SK-N-SH (cell line): ENCODE results near the gene DCAF10. TPM values are rescaled to one million over a fixed set of nuclear protein-coding genes. Genes with fewer than 3 reads are reported as not detected.

ENCODE experiments used
- CTCF ChIA-PET: fragments of 300-600, 350-600 bp; formaldehyde crosslinking; extraction: SDS; loops from one replicate; lab custom pipeline; 2021; lab: Yijun Ruan, JAX
- POLR2A ChIA-PET: fragments of 350-600 bp; sonication (Branson Sonifier 250); formaldehyde crosslinking; extraction: SDS; loops from one replicate; lab custom pipeline; 2020; ENCODE audit warnings: antibody characterized with exemption, inconsistent platforms; lab: Yijun Ruan, JAX
- DNase-seq: peaks from one replicate; pipeline ENCODE4 v3.0.0; 2012
- H2AFZ ChIP-seq: fragments of 200-600 bp; sonication (generic); 2 replicates; pipeline ENCODE4 v1.8.1; 2016; ENCODE audit warnings: antibody characterized with exemption, mild to moderate bottlenecking, low read depth
- H3F3A ChIP-seq: fragments of 200-600 bp; sonication (generic); replicated peaks from 2 replicates; pipeline ENCODE3; 2016; ENCODE audit warnings: antibody characterized with exemption, mild to moderate bottlenecking; ENCODE audit not compliant: insufficient read depth
- H3K27ac ChIP-seq, 2 experiments: fragments of 200-500 bp in 1 of 2; fragments of 200-600 bp in 1 of 2; sonication (Bioruptor generic) in 1 of 2; sonication (generic), shearing (Covaris generic) in 1 of 2; 2 replicates each; pipeline versions ENCODE4 v1.5.1 to v1.6.1; 2014 to 2016; ENCODE audit warnings: low read depth in 2 of 2, inconsistent platforms in 1 of 2, low read length in 1 of 2, mild to moderate bottlenecking in 1 of 2, mixed read lengths in 1 of 2
- H3K27me3 ChIP-seq: fragments of 200-600 bp; sonication (generic), shearing (Covaris generic); 2 replicates; pipeline ENCODE4 v1.6.1; 2016; ENCODE audit warnings: mixed run types; ENCODE audit not compliant: insufficient read depth
- H3K36me3 ChIP-seq, 2 experiments: fragments of 200-500 bp in 1 of 2; fragments of 200-600 bp in 1 of 2; sonication (Bioruptor generic) in 1 of 2; sonication (generic) in 1 of 2; replicated peaks in 1 of 2; 2 replicates each; pipeline versions ENCODE3 to v1.5.1; 2014 to 2016; ENCODE audit warnings: low read length in 1 of 2, mild to moderate bottlenecking in 1 of 2; ENCODE audit not compliant: insufficient read depth in 2 of 2, control insufficient read depth in 1 of 2
- H3K4me1 ChIP-seq, 2 experiments: fragments of 200-500 bp in 1 of 2; fragments of 200-600 bp in 1 of 2; sonication (Bioruptor generic) in 1 of 2; sonication (generic), shearing (Covaris generic) in 1 of 2; 2 replicates each; pipeline versions ENCODE4 v1.5.1 to v1.6.1; 2014 to 2016; ENCODE audit warnings: low read depth in 1 of 2, low read length in 1 of 2, mixed run types in 1 of 2; ENCODE audit not compliant: insufficient read depth in 2 of 2, control insufficient read depth in 1 of 2
- H3K4me2 ChIP-seq: fragments of 200-600 bp; sonication (generic), shearing (Covaris generic); 2 replicates; pipeline ENCODE4 v1.6.1; 2017; ENCODE audit warnings: mixed run types
- H3K4me3 ChIP-seq, 2 experiments: fragments of 200-500 bp in 1 of 2; fragments of 200-600 bp in 1 of 2; sonication (Bioruptor generic) in 1 of 2; sonication (generic), shearing (Covaris generic) in 1 of 2; 2 replicates each; pipeline versions ENCODE4 v1.5.1 to v1.8.1; 2014 to 2016; ENCODE audit warnings: low read depth in 2 of 2, inconsistent platforms in 1 of 2, low read length in 1 of 2, mild to moderate bottlenecking in 1 of 2, mixed read lengths in 1 of 2, moderate library complexity in 1 of 2
- H3K79me2 ChIP-seq: fragments of 200-600 bp; sonication (generic); 2 replicates; pipeline ENCODE4 v1.8.1; 2017; ENCODE audit warnings: mild to moderate bottlenecking; ENCODE audit not compliant: insufficient read depth
- H3K9ac ChIP-seq: fragments of 200-600 bp; sonication (generic); 2 replicates; pipeline ENCODE4 v1.6.1; 2017; ENCODE audit warnings: mixed run types
- H3K9me2 ChIP-seq: fragments of 200-600 bp; sonication (generic); 2 replicates; pipeline ENCODE4 v1.6.1; 2017; ENCODE audit warnings: mixed run types
- H3K9me3 ChIP-seq: fragments of 200-600 bp; sonication (generic); 2 replicates; pipeline ENCODE4 v1.6.1; 2017; ENCODE audit warnings: mixed run types, mild to moderate bottlenecking, moderate library complexity
- H4K20me1 ChIP-seq: fragments of 200-600 bp; sonication (generic); 2 replicates; pipeline ENCODE4 v1.6.1; 2017; ENCODE audit warnings: mild to moderate bottlenecking, mixed run types; ENCODE audit not compliant: insufficient read depth
- ELF1 ChIP-seq: IDR thresholded peaks from 2 replicates; pipeline ENCODE4 v1.4.0; 2012
- EP300 ChIP-seq, 2 experiments: IDR thresholded peaks; 2 replicates each; pipeline versions ENCODE4 v1.4.0 to v1.6.1; 2012; ENCODE audit warnings: borderline replicate concordance in 1 of 2, low read depth in 1 of 2, low read length in 1 of 2
- GABPA ChIP-seq: IDR thresholded peaks from 2 replicates; pipeline ENCODE4 v1.4.0; 2012; ENCODE audit warnings: low read depth, mild to moderate bottlenecking
- IRF3 ChIP-seq: fragments of 150-350 bp; IDR thresholded peaks from 2 replicates; pipeline ENCODE4 v1.6.1; 2016; ENCODE audit warnings: mild to moderate bottlenecking, low read depth, low read length
- MAX ChIP-seq: IDR thresholded peaks from 2 replicates; pipeline ENCODE4 v1.4.0; 2012; ENCODE audit warnings: low read depth
- MEF2A ChIP-seq: IDR thresholded peaks from 2 replicates; pipeline ENCODE4 v1.4.0; 2012; ENCODE audit warnings: low read depth, borderline replicate concordance
- MXI1 ChIP-seq: IDR thresholded peaks from 2 replicates; pipeline ENCODE4 v1.6.1; 2012; ENCODE audit warnings: mild to moderate bottlenecking, low read depth, low read length, improper control_type of control experiment
- NFIC ChIP-seq: IDR thresholded peaks from 2 replicates; pipeline ENCODE4 v1.4.0; 2012; ENCODE audit warnings: borderline replicate concordance
- PBX3 ChIP-seq: IDR thresholded peaks from 2 replicates; pipeline ENCODE4; 2012
- POLR2AphosphoS5 ChIP-seq: IDR thresholded peaks from 2 replicates; pipeline ENCODE4 v1.6.1; 2012; ENCODE audit warnings: low read depth, low read length
- REST ChIP-seq: IDR thresholded peaks from 2 replicates; pipeline ENCODE4 v1.6.1; 2012; ENCODE audit warnings: mild to moderate bottlenecking, low read depth, low read length, moderate library complexity
- RXRA ChIP-seq: IDR thresholded peaks from 2 replicates; pipeline ENCODE4 v1.4.0; 2012; ENCODE audit warnings: low read depth, mild to moderate bottlenecking, borderline replicate concordance
- SIN3A ChIP-seq: IDR thresholded peaks from 2 replicates; pipeline ENCODE4 v1.6.1; 2012; ENCODE audit warnings: low read depth, mild to moderate bottlenecking, low read length, moderate library complexity, borderline replicate concordance
- SMC3 ChIP-seq: IDR thresholded peaks from 2 replicates; pipeline ENCODE4 v1.6.1; 2012; ENCODE audit warnings: low read depth, low read length, improper control_type of control experiment
- TEAD4 ChIP-seq: IDR thresholded peaks from 2 replicates; pipeline ENCODE4 v1.4.0; 2012; ENCODE audit warnings: mild to moderate bottlenecking, borderline replicate concordance; ENCODE audit not compliant: insufficient read depth
- USF1 ChIP-seq: IDR thresholded peaks from 2 replicates; pipeline ENCODE4 v1.4.0; 2012; ENCODE audit warnings: low read depth, borderline replicate concordance
- ZBTB33 ChIP-seq: IDR thresholded peaks from 2 replicates; pipeline ENCODE4 v1.4.0; 2012; ENCODE audit warnings: low read depth, borderline replicate concordance
- WGBS: methylation state at CpG from one replicate; pipeline ENCODE4 v1.1.6; 2017; ENCODE audit warnings: low lambda C conversion rate; 5-methylcytosine and 5-hydroxymethylcytosine counted together
- polyA plus RNA-seq, 3 experiments: library from polyadenylated mRNA; depleted of rRNA; stranded (reverse); fragments of >200 nt; gene quantifications; 2 replicates each; pipeline ENCODE4 v1.2.3, GENCODE V29; 2012

The DCAF10 gene
- polyA plus RNA-seq, 1 of the 3 experiments (the other 2 are of a cell fraction) = 11.8 TPM

GRCh38 chr9:37856551-37856950 is 56.0 kb downstream of the DCAF10 start:
- Histone ChIP-seq H3K4me3 (no peak overlapping the region), H3K27ac (no peak overlapping the region), H3K36me3 (peaks cover 46 to 52% of the 10 kb centered on the region in 2 experiments), H2AFZ (no peak overlapping the region), H3K79me2 (no peaks in the 10 kb centered on the region), H3K9ac (no peak overlapping the region), H3K27me3 (no peaks in the 10 kb centered on the region), H3K9me3 (no peaks in the 10 kb centered on the region), H3K4me2 (no peak overlapping the region), H3K9me2 (no peaks in the 10 kb centered on the region), H4K20me1 (no peaks in the 10 kb centered on the region), H3F3A (no peaks in the 10 kb centered on the region), H3K4me1 (no peaks in the 10 kb centered on the region; a peak in 1 of 4 replicates)
- ChIA-PET CTCF (no interaction called here), POLR2A (no interaction called here)
- TF ChIP-seq RXRA (no peak), GABPA (no peak), REST (no peak), SMC3 (no peak), PBX3 (no peak), ZBTB33 (no peak), IRF3 (no peak), USF1 (no peak), SIN3A (no peak), NFIC (no peak), TEAD4 (no peak), MXI1 (no peak), MAX (no peak), POLR2AphosphoS5 (no peak), MEF2A (no peak), EP300 (IDR thresholded peaks at IDR 0.05; ENCODE audit: borderline replicate concordance in 1 of 2, low read depth in 1 of 2, low read length in 1 of 2) (no peak), ELF1 (no peak)
- DNase-seq = no peak
- WGBS = 100% methylated on average over 1 of the region's 1 CpG
